GM18520 (cell line): ENCODE measurements around the gene SAMSN1.

Source experiments
- ATAC-seq: cut with Tn5 transposase; IDR thresholded peaks from one replicate; pipeline ENCODE4 v1.9.1; 2021; ENCODE audit not compliant: unreplicated experiment

The SAMSN1 gene

DNA sequence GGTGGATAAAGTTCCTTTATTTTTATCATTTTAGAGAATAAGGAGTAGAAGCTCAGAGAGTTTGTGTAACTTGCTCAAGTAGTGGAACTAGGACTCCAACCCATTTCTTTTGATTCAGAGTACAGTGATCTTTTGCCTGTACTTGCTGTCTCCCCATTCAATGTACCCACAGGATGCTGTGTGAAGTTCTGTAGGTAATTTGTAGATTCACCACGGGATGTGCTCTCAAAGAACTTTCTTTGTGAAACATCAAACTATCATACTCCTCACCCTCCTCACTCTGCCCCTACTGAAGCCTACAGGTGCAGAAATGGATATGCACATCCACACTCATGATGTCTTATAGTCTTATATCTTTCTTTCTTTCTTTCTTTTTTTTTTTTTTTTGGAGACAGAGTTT lies 97.3 kb downstream of the SAMSN1 start:
- no peak for ATAC-seq

GRCh38 chr21:14438211-14438610 lies 107.9 kb downstream of the SAMSN1 start:
- ATAC-seq = no peak

DNA sequence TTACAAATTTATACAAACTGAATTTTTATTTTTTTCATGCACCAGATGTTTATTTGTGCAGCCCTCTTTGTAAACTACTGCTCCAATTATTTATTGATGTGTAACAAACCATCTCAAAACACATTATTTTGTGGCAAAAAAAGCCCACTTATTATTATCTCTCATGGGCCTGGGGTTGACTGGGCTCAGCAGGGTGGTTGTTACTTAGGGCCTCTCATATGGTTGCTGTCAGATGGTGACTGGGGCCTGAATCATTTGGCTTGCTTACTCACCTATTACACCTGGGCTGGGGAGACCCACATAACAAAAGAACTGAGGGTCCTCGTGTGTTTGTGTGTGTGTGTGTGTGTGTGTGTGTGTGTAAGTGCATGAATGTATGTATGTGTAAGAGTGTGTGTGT lies 110.7 kb downstream of the SAMSN1 start:
- no peak for ATAC-seq
